OCI-LY7 (cell line): ENCODE results near the gene LRRC57. TPM values are rescaled to one million over a fixed set of nuclear protein-coding genes. Genes with fewer than 3 reads are reported as not detected.
A peak's percentile ranks its signal among the peaks of the same experiment; 100 is the strongest.

Source experiments
- BruUV-seq: library from RNA; stranded (reverse); fragments of 400-500 nt; replicated peaks from 2 replicates; lab custom pipeline; 2021; lab: Mats Ljungman, UMichigan
- CTCF ChIA-PET: fragments of 300-600 bp; sonication (Branson Sonifier 250); formaldehyde crosslinking; loops from one replicate; lab custom pipeline; 2022; ENCODE audit warnings: antibody characterized with exemption; ENCODE audit not compliant: unreplicated experiment; lab: Charles Lee
- POLR2A ChIA-PET: fragments of 300-600 bp; sonication (Branson Sonifier 250); formaldehyde crosslinking; loops from one replicate; lab custom pipeline; 2022; ENCODE audit warnings: antibody characterized with exemption; lab: Charles Lee
- DNase-seq: peaks from one replicate; pipeline ENCODE4 v3.0.0-alpha.2; 2015; ENCODE audit warnings: low spot score
- H2AFZ ChIP-seq: fragments of 200-600 bp; sonication (generic), shearing (Covaris generic); 2 replicates; pipeline ENCODE4 v1.6.1; 2014; ENCODE audit warnings: mild to moderate bottlenecking, antibody characterized with exemption, low read length, moderate library complexity
- H3K27ac ChIP-seq: fragments of 200-600 bp; sonication (generic); 2 replicates; pipeline ENCODE4 v1.5.1; 2014; ENCODE audit warnings: mixed run types, low read depth, mild to moderate bottlenecking, moderate library complexity, low read length, inconsistent platforms; ENCODE audit not compliant: poor library complexity, severe bottlenecking
- H3K36me3 ChIP-seq: fragments of 200-600 bp; sonication (generic); 2 replicates; pipeline ENCODE4 v1.6.1; 2014; ENCODE audit warnings: mild to moderate bottlenecking, antibody characterized with exemption, low read length, moderate library complexity, mixed read lengths; ENCODE audit not compliant: insufficient read depth
- H3K4me1 ChIP-seq: fragments of 200-600 bp; sonication (generic); 2 replicates; pipeline ENCODE4 v1.5.1; 2014; ENCODE audit warnings: mild to moderate bottlenecking, low read length; ENCODE audit not compliant: insufficient read depth, poor library complexity, severe bottlenecking
- H3K4me2 ChIP-seq: fragments of 200-600 bp; sonication (generic); 2 replicates; pipeline ENCODE4 v1.6.1; 2014; ENCODE audit warnings: mild to moderate bottlenecking, low read length
- H3K4me3 ChIP-seq: fragments of 200-600 bp; sonication (generic); 2 replicates; pipeline ENCODE4 v1.5.1; 2014; ENCODE audit warnings: mild to moderate bottlenecking, low read depth, low read length; ENCODE audit not compliant: poor library complexity, severe bottlenecking
- H3K79me2 ChIP-seq: fragments of 200-600 bp; sonication (generic); 2 replicates; pipeline ENCODE4 v1.6.1; 2016; ENCODE audit warnings: low read depth, mild to moderate bottlenecking, low read length, moderate library complexity, mixed read lengths; ENCODE audit not compliant: insufficient read depth
- H3K9me2 ChIP-seq: fragments of 200-600 bp; sonication (generic); 2 replicates; pipeline ENCODE4 v1.6.1; 2016; ENCODE audit warnings: mild to moderate bottlenecking, low read length, mixed read lengths; ENCODE audit not compliant: insufficient read depth
- H3K9me3 ChIP-seq: fragments of 200-600 bp; sonication (generic); 2 replicates; pipeline ENCODE4 v1.6.1; 2014; ENCODE audit warnings: mild to moderate bottlenecking, mixed run types, low read length, mixed read lengths
- H4K20me1 ChIP-seq: fragments of 200-600 bp; sonication (generic); 2 replicates; pipeline ENCODE4 v1.6.1; 2014; ENCODE audit warnings: mild to moderate bottlenecking, antibody characterized with exemption, low read length, moderate library complexity, mixed read lengths; ENCODE audit not compliant: insufficient read depth
- CTCF ChIP-seq: fragments of 200-600 bp; sonication (generic); conservative IDR thresholded peaks from 2 replicates; pipeline ENCODE4 v1.5.1; 2014; ENCODE audit warnings: mild to moderate bottlenecking, antibody characterized with exemption, low read length, moderate library complexity, mixed read lengths
- EZH2phosphoT487 ChIP-seq: fragments of 200-600 bp; sonication (generic); IDR thresholded peaks from 2 replicates; pipeline ENCODE4 v1.6.1; 2018; ENCODE audit warnings: low read depth, borderline replicate concordance, mild to moderate bottlenecking, mixed run types, antibody characterized with exemption, low read length, moderate library complexity, mixed read lengths
- intact Hi-C: fragments of 100-400 bp; cut with micrococcal nuclease; formaldehyde crosslinking; loops from one replicate; pipeline ENCODE4 v1.10.0; 2022; ENCODE audit not compliant: unreplicated experiment
- total RNA-seq, 2 experiments: library from RNA; depleted of rRNA in 1 of 2; stranded (reverse); fragments of >200 nt in 1 of 2; shearing (Covaris generic) in 1 of 2; gene quantifications; 2 replicates each; pipeline ENCODE4 v1.2.3, GENCODE V29; 2014 to 2022

The LRRC57 gene
- total RNA-seq, 2 experiments from 2014 or later: 17.9 to 21.1 TPM

GRCh38 chr15:42504631-42505030, 44.0 kb downstream of the LRRC57 start:
- H3K36me3 ChIP-seq: no peaks in the 10 kb centered on the region
- POLR2A ChIA-PET: interaction anchor here (0.6 to 1.2 kb wide), 5 partner anchors 8 to 104 kb away, joined by 3 to 6 read pairs (median 3); partner anchors contain the start of gene ZNF106
- TF ChIP-seq CTCF (no peak), EZH2phosphoT487 (no peak)
- H4K20me1 ChIP-seq: no peaks in the 10 kb centered on the region
- H3K4me2 ChIP-seq: peak overlapping the region; percentile 17; the same call in 1 of the 2 replicates
- no peak overlapping the region for H3K4me3 ChIP-seq
- intact Hi-C loops: no loop called here
- BruUV-seq: no TSS peak
- no peak overlapping the region for H3K27ac ChIP-seq
- CTCF ChIA-PET: no interaction called here
- peaks cover 37% of the 10 kb centered on the region; the same call in 1 of the 2 replicates for H3K79me2 ChIP-seq
- no peaks in the 10 kb centered on the region for H3K9me3 ChIP-seq
- no peaks in the 10 kb centered on the region for H3K9me2 ChIP-seq
- H2AFZ ChIP-seq: no peak overlapping the region
- peaks cover 36% of the 10 kb centered on the region for H3K4me1 ChIP-seq
- DNase-seq: no peak

GRCh38 chr15:42503825-42504224, 44.8 kb downstream of the LRRC57 start:
- ChIA-PET CTCF (interaction anchor here (0.6 kb wide), 1 partner anchor 13 kb away, joined by 3 read pairs; the partner anchor contains the start of gene ZNF106), POLR2A (interaction anchor here (1.2 kb wide), 1 partner anchor 10 kb away, joined by 3 read pairs; no protein-coding TSS in a partner anchor)
- Histone ChIP-seq H3K36me3 (no peaks in the 10 kb centered on the region), H4K20me1 (no peaks in the 10 kb centered on the region), H3K79me2 (peaks cover 42% of the 10 kb centered on the region; the same call in 1 of the 2 replicates), H3K27ac (no peak overlapping the region), H3K9me2 (no peaks in the 10 kb centered on the region), H3K9me3 (no peaks in the 10 kb centered on the region), H2AFZ (no peak overlapping the region), H3K4me1 (peaks cover 37% of the 10 kb centered on the region), H3K4me2 (peak overlapping the region; percentile 22), H3K4me3 (no peak overlapping the region)
- intact Hi-C loops: no loop called here
- BruUV-seq: no TSS peak
- peak; percentile 12 for DNase-seq
- TF ChIP-seq EZH2phosphoT487 (no peak), CTCF (no peak)

- Histone ChIP-seq H3K9me2 (no peaks in the 10 kb centered on the region), H3K36me3 (no peaks in the 10 kb centered on the region), H3K4me3 (no peak overlapping the region), H3K9me3 (no peaks in the 10 kb centered on the region), H2AFZ (no peak overlapping the region), H3K4me1 (peaks cover 47% of the 10 kb centered on the region), H3K27ac (no peak overlapping the region), H4K20me1 (no peaks in the 10 kb centered on the region), H3K4me2 (no peak overlapping the region), H3K79me2 (peaks cover 42% of the 10 kb centered on the region; the same call in 1 of the 2 replicates)
- ChIA-PET CTCF (no interaction called here), POLR2A (interaction anchor here (0.6 to 1.0 kb wide), 2 partner anchors 11 to 1046 kb away, joined by 3 to 5 read pairs; partner anchors contain the start of gene ZNF106)
- intact Hi-C loops: no loop called here
- no TSS peak for BruUV-seq
- TF ChIP-seq EZH2phosphoT487 (no peak), CTCF (no peak)
- no peak for DNase-seq
Observed at GRCh38 chr15:42502477-42502876, 46.1 kb downstream of the LRRC57 start.
